Measurements from ENCODE around the gene CCDC137. TPM values are rescaled to one million over a fixed set of nuclear protein-coding genes. Genes with fewer than 3 reads are reported as not detected.

Gene CCDC137
- total RNA-seq, 1 donor from 2014 or later, result 22.4 TPM

- H3K4me1 ChIP-seq, result peaks cover 15% of the 10 kb centered on the region
- H3K4me3 ChIP-seq, result no peak overlapping the region
- H3K4me2 ChIP-seq, result no peak overlapping the region
- peaks cover 2% of the 10 kb centered on the region for H3K36me3 Mint-ChIP-seq
- peaks cover 12% of the 10 kb centered on the region for H3K79me2 ChIP-seq (ENCODE audit: low read depth)
- H4K20me1 ChIP-seq (ENCODE audit: low read depth), result peaks cover 23% of the 10 kb centered on the region
- H3K9me3 Mint-ChIP-seq, result no peaks in the 10 kb centered on the region
- peaks cover 10% of the 10 kb centered on the region for H3F3A ChIP-seq (ENCODE audit: low read depth)
- H3K27ac ChIP-seq, result no peak overlapping the region
- H3K4me1 Mint-ChIP-seq, result peaks cover 15% of the 10 kb centered on the region
- H3K9me3 ChIP-seq (ENCODE audit: low read depth), result no peaks in the 10 kb centered on the region
- H3K27me3 ChIP-seq, result peaks cover 3% of the 10 kb centered on the region
- H3K36me3 ChIP-seq, result no peaks in the 10 kb centered on the region
- no peak overlapping the region for H3K9ac ChIP-seq
- no peak overlapping the region for H3K27ac Mint-ChIP-seq
- no peak for DNase-seq (ENCODE audit: low spot score)
- no peak for TF ChIP-seq EZH2 (IDR thresholded peaks at IDR 0.05)
- TF ChIP-seq, protein P1, sequence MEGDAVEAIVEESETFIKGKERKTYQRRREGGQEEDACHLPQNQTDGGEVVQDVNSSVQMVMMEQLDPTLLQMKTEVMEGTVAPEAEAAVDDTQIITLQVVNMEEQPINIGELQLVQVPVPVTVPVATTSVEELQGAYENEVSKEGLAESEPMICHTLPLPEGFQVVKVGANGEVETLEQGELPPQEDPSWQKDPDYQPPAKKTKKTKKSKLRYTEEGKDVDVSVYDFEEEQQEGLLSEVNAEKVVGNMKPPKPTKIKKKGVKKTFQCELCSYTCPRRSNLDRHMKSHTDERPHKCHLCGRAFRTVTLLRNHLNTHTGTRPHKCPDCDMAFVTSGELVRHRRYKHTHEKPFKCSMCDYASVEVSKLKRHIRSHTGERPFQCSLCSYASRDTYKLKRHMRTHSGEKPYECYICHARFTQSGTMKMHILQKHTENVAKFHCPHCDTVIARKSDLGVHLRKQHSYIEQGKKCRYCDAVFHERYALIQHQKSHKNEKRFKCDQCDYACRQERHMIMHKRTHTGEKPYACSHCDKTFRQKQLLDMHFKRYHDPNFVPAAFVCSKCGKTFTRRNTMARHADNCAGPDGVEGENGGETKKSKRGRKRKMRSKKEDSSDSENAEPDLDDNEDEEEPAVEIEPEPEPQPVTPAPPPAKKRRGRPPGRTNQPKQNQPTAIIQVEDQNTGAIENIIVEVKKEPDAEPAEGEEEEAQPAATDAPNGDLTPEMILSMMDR (IDR thresholded peaks at IDR 0.05), result no peak
- H3K4me3 Mint-ChIP-seq, result no peak overlapping the region
- peaks cover 4% of the 10 kb centered on the region for H3K27me3 Mint-ChIP-seq (ENCODE audit: insufficient read depth, low read depth)
- no peak overlapping the region for H2AFZ ChIP-seq (replicated peaks)
These were observed 50.1 kb downstream of the CCDC137 start for GRCh38 chr17:81716674-81716996.

DNA sequence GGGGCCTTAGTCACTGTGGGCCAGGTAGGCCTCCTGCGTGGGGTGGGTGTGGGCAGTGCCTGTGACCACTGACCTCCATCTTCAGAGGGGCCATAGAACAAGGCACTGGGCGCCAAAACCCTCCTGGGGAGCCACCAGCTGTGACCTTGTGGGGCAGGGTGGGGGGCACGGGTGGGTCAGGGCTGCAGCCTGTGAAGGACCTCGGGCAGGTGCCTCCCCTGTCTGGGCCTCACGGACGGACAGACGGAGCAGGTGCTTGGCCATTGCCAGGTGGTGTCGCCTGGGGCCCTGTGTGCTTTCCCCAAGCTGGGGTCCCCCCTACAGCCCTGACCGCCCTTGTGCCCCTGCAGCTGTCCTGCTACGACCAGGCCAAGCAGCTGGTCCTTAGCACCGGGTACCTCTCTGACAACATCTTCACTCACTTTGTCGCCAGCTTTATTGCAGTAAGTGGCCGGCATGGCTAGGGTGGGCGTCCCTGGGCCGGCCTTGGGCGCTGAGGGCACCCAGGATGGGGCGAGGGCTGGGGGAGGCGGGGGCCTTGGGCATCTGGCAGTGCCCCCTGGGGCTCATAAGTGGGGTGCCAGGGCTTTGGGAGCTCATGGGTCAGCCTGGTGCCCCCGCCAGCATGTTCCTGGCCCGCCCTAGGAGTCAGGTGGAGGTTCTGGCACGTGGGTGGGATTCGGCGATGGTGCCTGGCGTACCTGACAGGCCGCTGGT, 50.7 kb downstream of the CCDC137 start:
- Mint-ChIP-seq H3K36me3 (peaks cover 2% of the 10 kb centered on the region), H3K27ac (no peak overlapping the region), H3K4me3 (no peak overlapping the region), H3K9me3 (no peaks in the 10 kb centered on the region), H3K27me3 (ENCODE audit: insufficient read depth, low read depth) (peaks cover 4% of the 10 kb centered on the region), H3K4me1 (peaks cover 17% of the 10 kb centered on the region)
- H2AFZ ChIP-seq (replicated peaks), result no peak overlapping the region
- TF ChIP-seq, protein P1 (IDR thresholded peaks at IDR 0.05), result no peak
- TF ChIP-seq EZH2 (IDR thresholded peaks at IDR 0.05) (no peak), EZH2phosphoT487 (IDR thresholded peaks at IDR 0.05) (no peak)
- no peak overlapping the region for H3K27ac ChIP-seq
- peaks cover 12% of the 10 kb centered on the region for H3K79me2 ChIP-seq (ENCODE audit: low read depth)
- no peaks in the 10 kb centered on the region for H3K36me3 ChIP-seq
- no peaks in the 10 kb centered on the region for H3K27me3 ChIP-seq
- peaks cover 15% of the 10 kb centered on the region for H3K4me1 ChIP-seq
- DNase-seq (ENCODE audit: low spot score), result no peak
- peaks cover 23% of the 10 kb centered on the region for H4K20me1 ChIP-seq (ENCODE audit: low read depth)
- no peak overlapping the region for H3K4me2 ChIP-seq
- no peak overlapping the region for H3K4me3 ChIP-seq
- H3K9me3 ChIP-seq (ENCODE audit: low read depth), result no peaks in the 10 kb centered on the region
- H3F3A ChIP-seq (ENCODE audit: low read depth), result peaks cover 11% of the 10 kb centered on the region
- H3K9ac ChIP-seq, result no peak overlapping the region

- H3K4me1 Mint-ChIP-seq, result peaks cover 16% of the 10 kb centered on the region
- Histone ChIP-seq H3K27me3 (no peaks in the 10 kb centered on the region), H3K36me3 (no peaks in the 10 kb centered on the region), H3K9ac (no peak overlapping the region), H3K27ac (no peak overlapping the region), H3K4me3 (no peak overlapping the region), H4K20me1 (ENCODE audit: low read depth) (peaks cover 19% of the 10 kb centered on the region), H3K4me2 (no peak overlapping the region), H3K79me2 (ENCODE audit: low read depth) (peaks cover 7% of the 10 kb centered on the region), H2AFZ (replicated peaks) (no peak overlapping the region), H3K4me1 (peaks cover 12% of the 10 kb centered on the region), H3K9me3 (ENCODE audit: low read depth) (no peaks in the 10 kb centered on the region), H3F3A (ENCODE audit: low read depth) (peaks cover 10% of the 10 kb centered on the region)
- H3K27me3 Mint-ChIP-seq (ENCODE audit: insufficient read depth, low read depth), result peaks cover 4% of the 10 kb centered on the region
- H3K4me3 Mint-ChIP-seq, result no peak overlapping the region
- H3K27ac Mint-ChIP-seq, result no peak overlapping the region
- TF ChIP-seq EZH2phosphoT487 (IDR thresholded peaks at IDR 0.05) (no peak), EZH2 (IDR thresholded peaks at IDR 0.05) (no peak)
- TF ChIP-seq, protein P1 (IDR thresholded peaks at IDR 0.05), result no peak
- peaks cover 2% of the 10 kb centered on the region for H3K36me3 Mint-ChIP-seq
- no peaks in the 10 kb centered on the region for H3K9me3 Mint-ChIP-seq
- no peak for DNase-seq (ENCODE audit: low spot score)
These were observed 51.2 kb downstream of the CCDC137 start for GRCh38 chr17:81717766-81718089.

Data from neural progenitor cell (in vitro differentiated cells).